ENCODE results near the gene SHC2.
"Not testable (repeated sequence)": the region's sequence is repeated elsewhere in the genome, so short reads cannot be mapped to it uniquely, and the experiment has no call there.

Gene SHC2

GRCh38 chr19:469833-470232 lies 9.0 kb upstream of the SHC2 start:
- no peak for DNase-seq

- DNase-seq, result no peak
These were observed 7.9 kb upstream of the SHC2 start for GRCh38 chr19:468587-469256.

- DNase-seq, result no peak
These were observed 6.7 kb upstream of the SHC2 start for GRCh38 chr19:467554-467953.

DNA sequence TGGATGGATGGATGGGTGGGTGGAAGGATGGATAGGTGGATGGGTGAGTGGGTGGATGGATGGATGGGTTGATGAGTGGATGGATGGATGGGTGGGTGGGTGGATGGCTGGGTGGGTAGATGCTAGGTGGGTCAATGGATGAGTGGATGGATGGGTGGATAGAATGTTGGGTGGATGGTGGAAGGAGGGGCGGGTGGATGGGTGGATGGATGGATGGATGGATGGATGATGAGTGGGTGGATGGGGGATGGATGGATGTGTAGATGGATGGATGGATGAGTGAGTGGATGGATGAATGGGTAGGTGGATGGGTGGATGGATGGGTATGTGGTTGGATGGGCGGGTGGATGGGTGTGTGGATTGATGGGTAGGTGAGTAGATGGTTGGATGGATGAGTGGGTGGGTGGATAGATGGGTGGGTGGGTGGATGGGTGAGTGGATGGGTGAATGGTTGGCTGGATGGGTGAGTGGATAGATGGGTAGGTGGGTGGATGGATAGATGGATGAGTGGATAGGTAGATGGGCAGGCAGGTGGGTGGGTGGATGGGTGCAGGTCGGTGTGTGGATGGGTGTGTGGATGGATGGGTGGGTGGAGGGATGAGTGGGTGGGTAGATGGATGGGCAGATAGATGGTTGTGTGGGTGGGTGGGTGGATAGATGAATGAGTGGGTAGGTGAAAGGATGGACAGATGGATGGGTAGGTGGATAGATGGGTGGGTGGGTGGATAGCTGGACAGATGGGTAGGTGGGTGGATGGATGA lies 4.4 kb upstream of the SHC2 start:
- DNase-seq, result no peak

- DNase-seq, result no peak
These were observed 3.3 kb upstream of the SHC2 start for GRCh38 chr19:464208-464545.

GRCh38 chr19:463483-464207 lies 2.8 kb upstream of the SHC2 start:
- DNase-seq, result no peak

DNA sequence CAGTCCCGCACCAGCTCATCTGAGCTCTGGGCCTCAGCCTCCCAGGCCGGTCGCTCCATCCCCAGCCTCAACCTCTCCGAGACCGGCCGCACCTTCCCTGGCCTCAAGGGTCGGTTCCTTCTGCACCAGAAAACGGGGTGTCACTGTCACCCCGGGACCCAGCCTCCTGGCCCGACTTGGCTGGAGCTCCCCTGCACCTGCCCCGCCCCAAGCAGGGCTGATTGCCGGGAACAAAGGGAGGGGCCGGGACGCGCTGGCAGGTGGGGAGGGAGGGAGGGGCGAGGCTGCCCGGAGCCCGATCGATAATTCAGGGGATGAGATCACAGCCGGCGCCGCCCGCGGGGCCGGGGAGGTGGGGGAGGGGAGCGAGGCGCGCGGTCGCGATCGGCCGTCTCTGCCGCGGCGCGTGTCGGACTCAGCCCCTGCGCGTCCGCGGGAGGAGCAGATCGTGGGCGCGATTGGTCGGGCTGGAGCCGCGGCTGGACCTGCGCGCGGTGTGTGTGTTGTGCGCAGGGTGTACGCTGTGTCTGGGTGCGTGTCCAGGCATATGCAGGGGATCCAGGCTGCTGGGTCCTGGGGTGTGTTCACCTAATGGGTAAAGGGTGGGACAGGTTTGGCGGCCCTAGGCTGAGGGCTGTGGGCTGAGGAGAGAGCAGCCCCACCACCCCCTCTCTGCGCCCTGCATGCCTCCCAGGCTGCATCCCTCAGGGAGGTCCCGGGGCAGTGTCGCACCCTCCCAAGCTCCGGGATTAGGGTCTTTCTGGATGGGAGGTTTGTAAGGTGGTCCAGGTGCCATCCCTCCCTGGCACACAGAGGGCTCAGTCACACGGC lies 1.1 kb upstream of the SHC2 start:
- peak; percentile 82 to 94 (median 94) for DNase-seq

- peak; percentile 55 to 99 (median 99) for DNase-seq
These were observed 915 bp downstream of the SHC2 start for GRCh38 chr19:459724-460511.

DNA sequence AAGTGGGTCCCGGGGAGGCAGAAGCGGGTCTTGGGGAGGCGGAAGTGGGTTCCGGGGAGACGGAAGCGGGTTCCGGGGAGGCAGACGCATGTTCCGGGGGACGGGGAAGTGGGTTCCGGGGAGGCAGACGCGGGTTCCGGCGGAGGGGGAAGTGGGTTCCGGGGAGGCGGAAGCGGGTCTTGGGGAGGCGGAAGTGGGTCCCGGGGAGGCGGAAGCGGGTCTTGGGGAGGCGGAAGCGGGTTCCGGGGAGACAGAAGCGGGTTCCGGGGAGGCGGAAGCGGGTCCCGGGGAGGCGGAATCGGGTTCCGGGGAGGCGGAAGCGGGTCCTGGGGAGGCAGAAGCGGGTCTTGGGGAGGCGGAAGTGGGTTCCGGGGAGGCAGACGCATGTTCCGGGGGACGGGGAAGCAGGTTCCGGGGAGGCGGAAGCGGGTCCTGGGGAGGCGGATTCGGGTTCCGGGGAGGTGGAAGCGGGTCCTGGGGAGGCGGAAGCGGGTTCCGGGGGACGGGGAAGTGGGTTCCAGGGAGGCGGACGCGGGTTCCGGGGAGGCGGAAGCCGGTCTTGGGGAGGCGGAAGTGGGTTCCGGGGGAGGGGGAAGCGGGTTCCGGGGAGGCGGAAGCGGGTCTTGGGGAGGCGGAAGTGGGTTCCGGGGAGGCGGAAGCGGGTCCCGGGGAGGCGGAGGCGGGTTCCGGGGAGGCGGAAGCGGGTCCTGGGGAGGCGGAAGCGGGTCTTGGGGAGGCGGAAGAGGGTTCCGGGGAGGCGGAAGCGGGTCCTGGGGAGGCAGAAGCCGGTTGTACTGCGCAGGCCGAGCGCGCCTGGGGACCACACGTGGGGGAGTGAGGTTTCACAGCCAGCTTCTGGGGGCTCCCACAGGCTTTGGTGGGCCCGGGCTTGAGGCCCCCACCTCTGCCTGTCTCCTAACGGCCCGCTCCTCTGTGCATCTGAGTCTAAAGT lies 2.5 kb downstream of the SHC2 start:
- DNase-seq, result no peak

DNA sequence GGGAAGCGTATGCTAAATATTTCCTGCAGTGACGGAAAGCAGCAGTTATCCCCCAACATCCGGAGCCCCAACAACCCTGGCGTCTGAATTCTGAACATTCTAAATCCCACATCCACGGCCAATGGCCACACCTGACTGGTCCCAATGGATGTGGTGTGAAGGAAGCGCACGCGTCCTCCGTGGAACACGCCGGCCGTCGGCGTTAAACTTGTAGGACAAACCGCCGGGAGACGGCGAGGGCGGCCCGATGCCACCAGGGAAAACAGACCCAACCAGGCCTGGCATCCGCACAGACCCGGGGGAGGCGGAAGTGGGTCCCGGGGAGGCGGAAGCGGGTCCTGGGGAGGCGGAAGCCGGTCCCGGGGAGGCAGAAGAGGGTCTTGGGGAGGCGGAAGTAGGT lies 3.2 kb downstream of the SHC2 start:
- no peak for DNase-seq

GRCh38 chr19:456547-457110 lies 4.2 kb downstream of the SHC2 start:
- DNase-seq, result no peak

GRCh38 chr19:455851-456546 lies 4.8 kb downstream of the SHC2 start:
- no peak for DNase-seq

GRCh38 chr19:455031-455705 lies 5.7 kb downstream of the SHC2 start:
- no peak for DNase-seq

DNA sequence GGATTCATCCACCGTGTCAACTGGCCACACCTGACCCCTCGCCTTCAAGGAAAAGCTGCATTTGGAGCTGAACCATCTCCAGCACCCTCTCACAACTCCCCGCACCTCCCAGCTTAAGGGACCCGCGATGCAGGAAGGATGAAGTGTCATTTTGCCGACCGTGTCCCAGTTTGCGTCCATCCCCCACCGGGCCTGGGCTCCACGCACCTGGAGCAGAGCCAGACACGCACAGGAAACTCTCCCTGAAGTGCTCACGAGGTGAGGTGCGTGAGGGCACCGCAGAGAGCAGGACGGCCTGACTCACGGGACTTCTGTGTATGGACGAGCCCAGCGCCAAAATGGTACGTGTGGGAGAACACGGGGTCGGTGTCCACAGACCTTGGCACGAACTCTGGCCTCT lies 7.2 kb downstream of the SHC2 start:
- no peak for DNase-seq

DNA sequence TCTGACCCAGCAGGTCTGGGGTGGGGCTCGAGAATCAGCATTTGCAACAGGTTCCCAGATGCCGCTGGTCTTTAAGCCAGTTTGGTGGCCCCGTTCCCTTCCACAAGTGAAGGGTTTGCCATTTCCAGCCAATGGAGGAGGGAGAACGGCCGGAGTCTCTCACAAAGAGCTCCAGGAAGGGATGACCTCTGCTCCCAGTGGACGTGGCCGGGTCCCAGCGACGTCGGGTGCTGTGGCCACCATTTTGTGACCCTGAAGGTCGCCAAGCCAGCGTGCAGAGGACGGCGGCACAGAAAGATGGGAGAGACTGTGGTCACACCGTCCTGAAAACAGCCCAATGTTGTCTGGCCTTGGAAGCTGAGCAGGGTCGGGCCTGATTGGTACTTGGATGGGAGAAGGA lies 8.0 kb downstream of the SHC2 start:
- no peak for DNase-seq

DNA sequence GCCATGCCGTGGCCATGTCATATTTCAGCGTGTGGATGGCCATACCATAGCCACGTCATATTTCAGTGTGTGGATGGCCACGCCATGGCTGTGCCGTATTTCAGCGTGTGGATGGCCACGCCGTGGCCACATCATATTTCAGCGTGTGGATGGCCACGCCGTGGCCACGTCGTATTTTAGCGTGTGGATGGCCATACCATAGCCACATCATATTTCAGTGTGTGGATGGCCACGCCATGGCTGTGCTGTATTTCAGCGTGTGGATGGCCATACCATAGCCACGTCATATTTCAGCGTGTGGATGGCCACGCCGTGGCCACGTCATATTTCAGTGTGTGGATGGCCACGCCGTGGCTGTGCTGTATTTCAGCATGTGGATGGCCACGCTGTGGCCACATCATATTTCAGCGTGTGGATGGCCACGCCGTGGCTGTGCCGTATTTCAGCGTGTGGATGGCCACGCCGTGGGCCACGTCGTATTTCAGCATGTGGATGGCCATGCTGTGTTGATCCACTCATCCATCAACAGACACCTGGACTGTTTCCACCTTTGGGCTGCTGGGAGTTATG lies 9.8 kb downstream of the SHC2 start:
- DNase-seq, result not testable (repeated sequence)

GRCh38 chr19:449916-450315 lies 10.9 kb downstream of the SHC2 start:
- DNase-seq, result no peak

- DNase-seq, result no peak
These were observed 12.8 kb downstream of the SHC2 start for GRCh38 chr19:447816-448560.

DNA sequence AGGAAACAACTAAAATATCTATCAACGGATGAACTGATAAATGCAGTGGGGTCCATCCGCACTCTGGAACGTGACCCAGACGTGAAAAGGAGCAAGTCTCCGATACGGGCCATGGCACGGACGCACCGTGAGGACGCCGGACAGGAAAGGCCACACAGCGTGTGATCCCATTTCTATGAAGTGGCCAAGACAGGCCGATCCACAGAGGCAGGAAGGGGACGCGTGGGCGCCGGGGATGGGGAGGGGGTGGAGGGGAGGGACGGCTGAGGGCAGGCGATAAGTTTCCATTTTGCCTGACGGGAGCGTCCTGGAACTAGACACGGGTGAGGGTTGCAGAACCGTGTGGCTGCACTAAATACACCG lies 13.8 kb downstream of the SHC2 start:
- DNase-seq, result no peak

Data from NCI-H1417 (cell line).